ENCODE data around the gene SUN5.

Gene SUN5

DNA sequence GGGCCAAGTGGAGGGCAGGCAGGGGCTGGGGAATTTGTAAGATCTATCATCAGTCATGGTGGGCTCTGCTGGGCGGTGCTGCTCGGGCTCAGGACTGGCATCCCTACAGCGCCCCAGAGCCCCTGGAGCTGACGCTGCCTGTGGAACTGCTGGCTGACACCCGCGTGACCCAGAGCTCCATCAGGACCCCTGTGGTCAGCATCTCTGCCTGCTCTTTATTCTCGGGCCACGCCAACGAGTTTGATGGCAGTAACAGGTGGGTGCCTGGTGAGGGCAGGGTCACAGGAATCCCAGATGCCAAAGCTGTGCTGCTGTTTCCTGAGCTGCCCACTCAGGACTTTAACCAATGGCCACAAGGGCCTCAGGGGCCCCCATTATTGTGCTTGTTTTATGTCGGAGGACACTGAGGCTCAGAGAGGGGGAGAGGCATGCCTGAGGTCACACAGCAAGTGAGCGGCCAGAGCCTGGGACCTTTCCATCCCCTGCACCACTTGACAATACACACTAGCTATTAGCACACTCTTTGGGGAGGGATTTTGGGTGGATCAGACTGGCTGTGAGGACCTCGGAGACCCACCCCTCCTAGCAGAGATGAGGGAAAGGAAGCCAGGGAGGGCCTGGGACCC is 9.6 kb upstream of the SUN5 start:
- no peak for DNase-seq

DNA sequence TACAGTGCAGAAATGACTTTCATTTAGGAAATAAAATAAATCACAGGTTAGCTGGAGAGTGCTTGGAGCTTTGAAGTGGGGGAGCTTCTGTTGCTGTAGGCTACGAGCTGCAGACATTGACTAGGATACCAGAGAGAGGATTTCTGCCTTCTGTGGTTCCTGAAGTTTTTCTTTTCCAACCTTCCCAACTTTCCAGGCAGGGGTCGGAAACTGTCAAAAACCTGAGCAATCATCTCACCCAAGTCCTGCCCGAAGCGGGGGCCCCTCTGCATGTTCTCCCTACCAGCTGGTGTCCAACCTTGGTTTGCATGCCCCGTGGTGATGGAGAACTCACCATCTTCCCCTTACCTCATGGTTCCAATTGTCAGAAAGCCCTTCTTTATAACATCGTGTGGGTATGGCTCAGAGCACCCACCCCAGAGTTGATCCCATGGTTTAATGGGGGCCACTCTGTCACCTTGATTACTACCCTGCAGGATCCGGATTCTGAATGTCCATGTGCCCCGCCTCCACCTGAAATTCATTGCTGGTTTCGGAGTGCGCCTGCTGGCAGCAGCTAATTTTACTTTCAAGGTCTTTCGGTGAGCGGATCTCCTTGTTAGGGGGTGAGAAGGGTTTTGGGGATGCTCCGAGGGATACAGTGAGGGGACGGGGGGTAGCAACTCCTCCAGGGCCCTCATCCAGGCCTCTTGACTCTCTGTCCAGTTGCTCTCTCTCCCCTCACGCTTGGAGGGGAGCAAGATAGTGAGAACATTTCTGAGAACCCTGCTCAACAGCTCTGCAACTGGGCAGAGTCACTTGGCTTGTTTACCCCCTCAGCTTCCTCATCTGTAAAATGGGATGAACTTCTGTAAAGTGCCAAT is 8.3 kb upstream of the SUN5 start:
- DNase-seq = no peak

DNA sequence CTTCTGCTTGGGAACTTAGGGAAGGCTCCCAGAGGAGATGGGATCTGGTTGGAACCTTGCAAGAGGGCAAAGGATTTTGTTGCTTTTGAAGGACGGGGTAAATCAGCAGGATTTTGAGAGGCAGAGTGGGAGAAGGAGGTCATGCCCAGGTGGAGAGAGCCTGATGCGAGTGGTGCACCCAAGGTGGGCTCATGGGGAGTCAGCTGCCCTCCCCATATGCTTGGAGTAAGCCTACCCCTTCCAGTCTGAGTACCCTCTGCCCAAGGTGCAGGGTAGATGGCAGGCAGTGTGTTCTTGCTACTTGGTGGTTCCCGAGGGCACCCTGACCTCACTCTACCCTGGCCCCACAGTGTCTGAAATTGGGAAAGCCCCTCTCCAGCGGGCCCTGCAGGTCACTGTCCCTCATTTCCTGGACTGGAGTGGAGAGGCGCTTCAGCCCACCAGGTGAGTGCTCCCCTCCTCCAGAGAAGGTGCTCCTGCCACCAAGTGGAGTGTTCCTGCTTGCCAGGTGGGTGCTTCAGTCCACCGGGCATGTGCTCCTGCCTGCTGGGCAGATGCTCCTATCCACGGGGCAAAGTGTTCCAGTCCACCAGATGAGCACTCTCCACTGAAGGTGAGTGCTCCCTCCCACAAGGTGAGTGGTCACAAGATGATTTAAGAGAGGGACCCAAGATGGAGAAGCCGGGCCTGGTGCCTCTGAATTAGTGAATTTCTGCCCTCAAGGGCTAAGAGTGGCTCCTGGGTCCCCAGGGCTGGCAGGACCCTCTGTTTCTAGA is 6.6 kb upstream of the SUN5 start:
- no peak for DNase-seq

DNA sequence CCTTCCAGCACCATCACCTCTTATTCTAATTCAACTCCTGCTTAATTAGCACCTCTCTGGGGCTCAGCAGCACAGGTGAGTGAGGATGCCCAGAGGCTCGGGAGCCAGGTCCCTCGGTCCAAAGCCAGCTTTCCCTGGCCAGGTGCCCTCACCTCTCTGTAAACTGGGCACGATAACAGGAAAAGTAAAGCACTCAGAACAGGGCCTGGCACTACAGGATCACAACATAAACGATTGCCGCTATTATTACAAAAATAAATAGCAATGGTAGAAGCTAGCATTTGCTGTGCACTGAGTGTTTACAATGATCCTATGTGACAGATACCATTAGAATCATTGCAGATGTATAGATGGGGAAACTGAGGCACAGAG is 5.9 kb upstream of the SUN5 start:
- DNase-seq = no peak

DNA sequence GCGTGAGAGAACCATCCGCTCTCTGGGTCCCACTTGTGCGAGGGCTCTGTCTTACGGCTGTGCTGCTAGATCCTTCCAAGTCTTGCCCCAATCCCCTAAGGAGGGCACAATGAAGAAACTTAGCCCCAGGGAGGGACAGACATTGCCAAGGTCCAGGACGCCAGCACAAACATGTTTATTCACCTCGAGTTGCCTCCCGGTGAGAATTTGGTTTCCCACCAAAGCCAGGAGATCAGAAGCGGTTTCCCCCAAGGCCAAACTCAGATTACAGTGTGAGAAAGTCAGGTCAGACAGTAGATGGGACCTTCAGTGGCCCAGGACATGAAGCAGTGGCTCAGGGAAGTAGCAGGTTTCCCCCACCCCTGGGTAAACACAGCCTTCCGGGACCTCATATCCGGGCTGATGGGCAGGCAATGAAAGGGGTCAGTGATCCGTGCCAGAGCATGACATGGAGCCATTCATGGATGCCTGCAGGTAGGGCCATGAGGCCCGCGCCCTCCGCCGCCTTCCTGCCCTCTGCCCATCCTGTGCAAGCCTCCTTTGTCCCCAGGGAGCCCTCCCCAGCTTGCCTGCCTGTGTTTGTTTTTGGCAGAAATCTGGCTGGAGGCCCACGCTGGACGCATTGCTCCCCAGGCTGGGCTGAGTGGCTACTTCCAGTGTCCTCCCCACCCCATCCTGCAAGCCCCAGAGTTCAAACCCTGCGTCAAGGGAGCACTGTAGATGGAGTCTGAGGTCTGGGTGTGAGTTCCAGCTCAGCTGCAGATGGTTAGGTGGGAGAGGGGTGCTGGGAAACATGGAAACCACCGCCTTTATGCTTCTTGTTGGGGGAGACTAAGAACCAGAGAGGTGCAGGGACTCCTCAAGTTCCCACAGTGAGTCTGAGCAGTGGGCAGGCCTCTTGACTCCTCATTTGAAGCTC is 5.2 kb upstream of the SUN5 start:
- peak; percentile 50 for DNase-seq

DNA sequence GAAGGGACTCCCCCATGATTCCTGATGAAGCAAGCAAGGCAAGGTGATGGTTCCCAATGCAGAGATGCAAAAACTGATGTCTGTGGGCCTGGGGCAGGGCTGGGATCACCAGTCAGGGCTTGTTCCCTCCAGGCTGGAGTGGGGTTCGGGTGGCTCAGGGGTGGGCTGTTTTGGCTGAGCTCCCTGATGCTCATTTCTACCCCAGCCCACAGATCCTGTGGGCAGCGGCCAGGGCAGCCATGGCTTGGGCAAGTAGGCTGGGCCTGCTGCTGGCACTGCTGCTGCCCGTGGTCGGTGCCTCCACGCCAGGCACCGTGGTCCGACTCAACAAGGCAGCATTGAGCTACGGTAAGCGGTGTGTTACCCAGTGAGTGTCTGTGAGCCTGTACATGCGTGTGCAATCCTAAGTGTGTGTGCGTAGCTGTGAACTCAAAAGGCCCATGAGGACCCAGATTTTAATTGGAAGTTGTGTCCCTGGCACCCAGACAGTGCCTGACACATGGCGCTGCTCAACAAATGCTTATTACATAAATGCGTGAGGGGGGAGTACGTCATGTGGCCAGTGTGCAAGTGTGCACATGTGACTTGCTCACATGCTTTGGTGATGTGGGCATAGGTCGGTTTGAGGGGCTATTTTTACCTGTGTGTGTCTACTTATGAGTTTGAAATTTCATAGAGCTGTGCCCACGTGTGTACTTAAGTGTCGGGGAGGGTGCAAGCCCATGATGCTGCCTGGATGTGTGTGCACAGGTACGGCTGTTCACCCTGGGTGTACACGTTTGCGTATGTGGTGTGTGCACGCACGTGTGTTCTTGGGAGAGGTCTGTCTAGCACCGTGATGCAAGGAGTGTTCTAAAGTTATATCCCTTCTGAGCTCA is 4.3 kb upstream of the SUN5 start:
- no peak for DNase-seq

DNA sequence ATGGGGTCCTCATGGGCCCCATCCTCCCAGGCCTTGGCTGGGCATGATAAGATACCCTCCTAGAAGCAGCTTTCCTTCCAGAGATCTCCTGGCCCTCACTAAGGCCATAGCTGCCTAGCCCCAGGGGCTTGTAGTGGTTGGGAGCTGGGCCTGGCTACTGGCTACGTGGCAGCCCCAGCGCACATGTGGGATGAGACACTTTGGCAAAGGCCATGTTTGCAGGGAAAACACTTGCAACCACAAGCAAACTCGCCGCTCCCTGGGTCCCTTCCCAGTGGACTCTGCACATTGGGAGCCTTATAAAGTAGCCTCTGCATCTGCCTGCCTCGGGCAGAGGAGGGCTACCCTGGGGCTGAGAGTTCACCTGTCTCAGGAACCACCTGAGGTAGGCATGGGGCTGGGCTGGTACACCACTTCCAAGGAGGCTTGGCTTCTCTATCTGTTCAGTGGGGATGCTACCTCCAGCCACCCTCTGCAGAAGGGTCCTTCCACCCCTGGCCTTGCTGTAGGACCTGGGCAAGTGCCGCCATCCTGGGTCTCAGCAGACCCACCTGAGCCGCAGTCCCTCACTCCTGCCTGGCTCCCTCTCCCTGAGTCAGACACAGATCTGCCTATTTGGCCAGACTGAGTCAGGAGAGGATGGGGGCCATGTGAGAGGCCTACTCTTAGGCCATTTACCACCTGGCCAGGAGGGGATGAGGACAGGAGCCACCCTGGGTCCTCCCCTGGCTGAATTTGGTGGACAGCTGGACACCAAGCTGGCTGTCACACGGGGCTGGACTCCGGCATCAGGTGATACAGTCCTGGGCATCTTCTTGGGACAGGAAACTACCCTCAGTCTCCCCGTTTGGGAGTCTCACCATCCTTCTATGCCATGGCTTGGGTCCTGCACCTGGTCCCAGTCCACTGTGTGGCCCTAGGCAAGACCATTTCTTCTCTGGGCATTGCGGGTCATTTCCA is 3.4 kb upstream of the SUN5 start, which contains the start of gene BPIFB2:
BPIFB2 (plus strand) TSS at position 329 of the 960 bp plus-strand sequence. CDS start 871 bp downstream, outside the sequence.
- no peak for DNase-seq

DNA sequence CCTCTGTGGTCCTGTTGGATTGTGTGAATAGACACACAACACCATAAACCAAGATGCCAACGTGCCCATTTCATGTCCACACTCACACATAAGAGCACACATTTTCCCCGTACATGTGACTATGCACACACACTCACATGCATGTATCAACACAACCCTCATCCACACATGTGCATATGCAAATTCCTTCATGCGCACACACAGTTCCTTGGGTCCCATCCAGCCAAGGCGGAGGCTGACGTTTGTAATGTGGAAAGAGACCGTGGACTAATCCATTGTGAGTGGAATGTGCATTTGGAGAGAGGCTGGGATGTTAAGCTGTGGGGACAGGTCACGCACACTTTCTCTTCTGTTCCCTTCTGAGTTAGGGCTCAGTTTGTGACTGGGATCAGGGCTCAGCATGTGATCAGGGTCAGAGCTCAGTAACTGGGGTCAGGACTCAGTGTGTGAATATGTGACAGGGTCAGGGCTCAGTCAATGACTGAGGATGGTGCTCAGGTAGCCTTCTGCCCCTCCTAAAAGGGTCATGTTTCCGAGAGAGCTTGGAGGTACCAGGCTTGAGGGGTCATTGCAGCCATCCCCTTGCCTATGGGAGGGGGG is 2.6 kb upstream of the SUN5 start:
- no peak for DNase-seq

DNA sequence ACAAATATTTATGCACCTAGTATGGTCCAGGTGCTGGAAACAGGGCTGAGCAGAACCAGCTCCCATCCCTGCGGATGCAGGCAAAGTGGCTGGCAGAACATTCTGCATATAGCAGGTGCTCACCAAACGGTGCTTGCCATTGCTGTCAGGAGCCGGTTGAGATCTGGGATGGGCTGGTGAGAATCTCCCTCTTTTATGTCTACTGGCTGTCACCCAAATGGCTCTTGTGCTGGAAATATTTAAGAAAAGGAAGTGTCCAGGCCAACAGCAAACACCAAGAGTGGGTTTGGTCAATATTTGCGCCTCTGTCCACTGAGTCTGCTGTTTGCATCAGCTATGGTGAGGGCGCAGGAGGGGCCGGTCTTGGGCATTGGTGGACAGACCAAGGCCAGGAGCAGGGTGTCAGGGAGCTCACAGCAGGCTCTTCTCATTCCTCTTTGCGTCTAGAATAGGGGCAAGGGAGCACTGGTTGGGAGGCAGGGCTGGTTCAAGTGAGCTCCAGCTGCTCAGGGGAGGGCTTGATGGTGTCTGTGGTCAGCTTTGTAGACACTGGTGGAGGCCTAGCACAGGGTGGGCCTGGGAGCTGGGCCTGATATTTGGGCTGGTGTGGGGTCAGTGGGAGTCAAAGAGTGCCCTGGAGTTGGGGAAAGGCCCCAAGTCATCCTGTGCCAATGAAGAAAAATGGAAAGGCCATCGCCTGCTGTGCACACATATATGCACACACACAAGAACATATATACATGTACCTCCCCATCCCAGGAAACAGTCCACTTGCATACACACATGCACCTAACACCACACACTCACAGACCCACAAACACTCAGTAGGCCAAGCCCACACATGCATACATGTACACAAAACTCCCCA is 1.9 kb upstream of the SUN5 start:
- DNase-seq = no peak

- no peak for DNase-seq
These were observed 916 bp upstream of the SUN5 start for GRCh38 chr20:33005132-33005566.

GRCh38 chr20:33002087-33002808 is 2.0 kb downstream of the SUN5 start:
- DNase-seq = no peak

GRCh38 chr20:33000802-33001466 is 3.3 kb downstream of the SUN5 start:
- no peak for DNase-seq

DNA sequence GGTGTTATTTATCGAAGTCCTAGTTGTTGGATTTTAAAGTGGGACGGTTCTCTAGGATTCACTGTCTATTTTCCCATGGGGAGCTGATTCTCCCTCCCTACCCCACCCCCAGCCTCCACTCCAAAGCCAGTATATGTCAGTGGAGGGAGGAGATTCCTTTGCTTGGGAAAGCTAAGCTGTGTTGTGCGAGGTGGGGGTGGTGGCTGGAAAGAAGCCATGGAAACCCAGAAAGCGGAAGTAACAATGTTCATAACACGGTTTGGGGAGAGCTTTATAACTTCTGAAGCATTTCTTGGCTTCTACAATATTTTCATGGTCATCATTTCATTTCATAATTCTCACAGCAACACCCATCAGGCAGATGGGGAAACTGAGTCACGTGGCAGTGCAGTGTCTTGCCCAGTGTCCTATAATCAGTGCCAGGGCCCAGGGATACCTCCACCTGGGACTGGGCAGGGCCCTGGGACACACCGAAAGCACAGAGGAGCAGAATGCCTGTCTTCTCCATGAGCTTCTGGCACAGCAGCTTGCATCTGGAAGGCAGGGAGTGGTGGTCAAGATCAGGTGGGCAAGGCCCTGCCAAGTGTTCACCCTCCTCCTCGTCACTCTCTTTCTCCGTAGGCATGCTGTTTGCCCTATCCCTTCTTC is 4.5 kb downstream of the SUN5 start:
- no peak for DNase-seq

DNA sequence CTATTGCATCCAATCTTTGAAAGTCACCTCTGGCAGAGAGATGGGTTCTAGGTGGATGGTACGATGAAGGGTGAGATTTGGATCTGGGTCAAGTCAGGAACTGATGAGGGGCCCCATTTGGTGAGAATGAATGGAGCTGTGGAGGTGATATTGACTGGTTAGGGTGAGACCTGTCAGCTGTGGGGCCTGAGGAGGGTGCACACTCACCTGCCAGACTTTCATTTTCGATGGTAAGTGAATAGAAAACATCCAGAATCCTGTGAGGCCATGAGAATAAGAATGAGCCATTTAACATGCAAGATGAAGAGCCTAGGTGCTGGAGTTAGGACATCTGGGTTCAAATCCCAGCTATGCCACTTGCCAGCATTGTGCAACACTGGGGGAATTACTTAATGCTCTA is 6.8 kb downstream of the SUN5 start:
- DNase-seq = no peak

DNA sequence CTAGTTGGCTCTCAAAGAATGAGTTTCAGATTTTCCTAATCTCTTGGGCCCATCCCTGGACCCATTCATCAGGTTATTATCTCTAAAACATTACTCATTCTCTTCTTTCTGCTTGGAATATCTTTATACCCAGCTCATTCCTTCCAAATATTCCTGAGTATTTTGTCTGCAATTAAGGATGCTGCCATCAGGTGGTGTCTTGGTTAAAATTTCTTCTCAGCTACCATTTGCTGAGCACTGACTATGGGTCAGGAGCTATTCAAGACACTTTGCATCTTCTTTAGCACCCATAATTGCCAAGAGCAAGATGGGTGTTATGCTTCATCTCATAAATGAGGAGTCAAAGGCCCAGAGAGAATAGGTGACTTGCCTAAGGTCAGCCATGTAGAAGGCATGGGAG is 8.4 kb downstream of the SUN5 start:
- no peak for DNase-seq

DNA sequence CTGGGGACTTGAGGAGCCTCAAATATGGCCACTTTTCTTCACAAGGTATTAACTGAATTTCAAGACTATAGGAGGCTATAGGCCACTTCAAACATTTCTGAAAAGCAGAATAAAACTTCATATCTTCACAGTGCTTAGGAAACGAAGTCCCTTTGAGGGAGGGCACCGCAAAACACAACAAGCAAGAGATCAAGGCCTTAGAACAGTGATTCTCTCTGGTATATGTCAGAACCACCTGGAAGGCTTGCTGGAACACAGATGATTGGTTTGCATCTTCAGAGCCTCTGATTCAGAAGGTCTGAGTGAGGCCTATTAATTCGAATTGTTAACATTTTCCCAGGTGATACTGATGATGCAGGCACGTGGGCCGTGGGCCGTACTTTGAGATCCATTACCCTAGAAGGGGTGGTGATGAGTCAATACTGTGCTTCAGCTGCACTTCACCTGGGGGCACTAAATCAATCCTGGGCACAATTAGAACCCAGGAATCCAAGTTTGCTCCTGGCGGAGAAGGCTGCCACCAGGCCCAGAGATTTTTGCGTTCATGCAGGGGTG is 10.7 kb downstream of the SUN5 start:
- no peak for DNase-seq

Measured in NCI-H1092 (cell line).